IgD-negative memory B cell (primary cell): ENCODE results near the gene CENPX. TPM values are rescaled to one million over a fixed set of nuclear protein-coding genes. Genes with fewer than 3 reads are reported as not detected.

Experiments used
- H3K27ac Mint-ChIP-seq, 3 donors: one replicate each; pipeline ENCODE4 v1.8.0; 2020 to 2022; ENCODE audit warnings: mild to moderate bottlenecking in 3 of 3, mixed read lengths in 3 of 3, moderate library complexity in 1 of 3
- H3K27me3 Mint-ChIP-seq: one replicate; pipeline ENCODE4 v1.8.0; 2021; ENCODE audit warnings: mixed read lengths
- H3K36me3 Mint-ChIP-seq: one replicate; pipeline ENCODE4 v1.8.0; 2020; ENCODE audit warnings: mild to moderate bottlenecking, mixed read lengths
- H3K4me1 Mint-ChIP-seq, 3 donors: one replicate each; pipeline ENCODE4 v1.8.0; 2020 to 2022; ENCODE audit warnings: mixed read lengths in 3 of 3, mild to moderate bottlenecking in 1 of 3
- H3K4me3 Mint-ChIP-seq, 4 donors: one replicate each; pipeline ENCODE4 v1.8.0; 2020 to 2022; ENCODE audit warnings: mild to moderate bottlenecking in 4 of 4, mixed read lengths in 4 of 4, moderate library complexity in 3 of 4
- H3K9me3 Mint-ChIP-seq, 3 donors: one replicate each; pipeline ENCODE4 v1.8.0; 2020 to 2021; ENCODE audit warnings: mixed read lengths in 3 of 3, mild to moderate bottlenecking in 1 of 3
- polyA plus RNA-seq: library from polyadenylated mRNA; unstranded; fragments of 300-500 nt; fragmentation: Illumina TruSeq; gene quantifications from one replicate; pipeline ENCODE4 v1.2.3, GENCODE V29; 2021

CENPX gene
- polyA plus RNA-seq, 1 donor from 2014 or later = 47.7 TPM

GRCh38 chr17:82058855-82059249 is 36.2 kb upstream of the CENPX start:
- H3K27me3 Mint-ChIP-seq = no peaks in the 10 kb centered on the region
- no peak overlapping the region for H3K27ac Mint-ChIP-seq
- no peak overlapping the region for H3K4me3 Mint-ChIP-seq
- H3K9me3 Mint-ChIP-seq = no peaks in the 10 kb centered on the region
- H3K4me1 Mint-ChIP-seq = peaks cover 0 to 1% (median 0%) of the 10 kb centered on the region in 3 donors
- H3K36me3 Mint-ChIP-seq = no peaks in the 10 kb centered on the region

- no peak overlapping the region for H3K27ac Mint-ChIP-seq
- no peaks in the 10 kb centered on the region for H3K9me3 Mint-ChIP-seq
- no peaks in the 10 kb centered on the region for H3K27me3 Mint-ChIP-seq
- peak overlapping the region in 1 of 4 donors; percentile 57 for H3K4me3 Mint-ChIP-seq
- peaks cover 0 to 1% (median 0%) of the 10 kb centered on the region in 3 donors for H3K4me1 Mint-ChIP-seq
- no peaks in the 10 kb centered on the region for H3K36me3 Mint-ChIP-seq
Observed at GRCh38 chr17:82058230-82058854, 35.7 kb upstream of the CENPX start.

DNA sequence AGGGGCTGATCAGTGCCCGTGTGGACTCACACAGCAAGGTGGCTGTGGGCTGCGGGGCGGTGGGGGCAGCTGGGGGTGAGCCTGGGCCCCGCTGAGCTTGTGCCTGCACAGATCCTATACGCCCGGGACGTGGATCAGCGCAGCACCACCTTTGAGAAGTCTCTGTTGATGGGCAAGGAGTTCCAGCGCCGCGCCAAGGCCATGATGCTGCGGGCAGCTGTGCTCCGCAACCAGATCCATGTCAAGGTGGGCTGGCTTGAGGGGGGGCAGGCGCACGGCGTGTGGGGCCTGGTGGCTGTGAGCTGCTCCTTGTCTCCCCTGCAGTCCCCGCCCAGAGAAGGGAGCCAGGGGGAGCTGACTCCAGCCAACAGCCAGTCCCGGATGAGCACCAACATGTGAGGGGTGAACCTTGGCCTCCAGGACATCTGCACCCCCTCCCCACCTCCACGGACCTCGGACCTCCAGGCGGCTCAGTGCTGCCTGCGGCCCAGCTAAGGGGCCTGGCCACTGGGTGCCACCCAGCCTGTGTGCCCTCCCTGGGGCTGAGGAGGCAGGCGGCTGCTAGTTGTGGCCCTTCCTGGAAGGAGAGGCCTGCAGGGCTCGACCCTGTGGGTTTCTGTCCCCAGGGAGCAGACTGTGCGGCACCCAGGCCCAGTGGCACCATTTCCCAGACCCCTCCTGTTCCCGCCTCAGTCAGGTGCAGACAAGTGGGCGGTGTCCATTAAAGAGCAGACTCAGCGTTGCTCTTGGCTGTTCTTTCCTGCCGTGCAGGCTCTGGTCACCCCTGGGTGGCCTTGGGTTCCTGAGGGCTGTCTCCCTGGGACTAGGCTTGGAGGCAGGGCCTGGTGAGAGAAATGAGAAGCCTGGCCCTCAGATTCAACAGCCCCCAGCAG is 34.3 kb upstream of the CENPX start:
- Mint-ChIP-seq H3K4me3 (no peak overlapping the region), H3K36me3 (no peaks in the 10 kb centered on the region), H3K27ac (no peak overlapping the region)

GRCh38 chr17:82055965-82056728 is 33.5 kb upstream of the CENPX start:
- H3K4me1 Mint-ChIP-seq = peaks cover 0 to 5% (median 0%) of the 10 kb centered on the region in 3 donors
- H3K27me3 Mint-ChIP-seq = no peaks in the 10 kb centered on the region
- peak overlapping the region in 1 of 4 donors; percentile 17 for H3K4me3 Mint-ChIP-seq
- no peaks in the 10 kb centered on the region for H3K9me3 Mint-ChIP-seq
- no peak overlapping the region for H3K27ac Mint-ChIP-seq
- no peaks in the 10 kb centered on the region for H3K36me3 Mint-ChIP-seq

More for the DNA sequence above, 34.3 kb upstream of the CENPX start:
- Mint-ChIP-seq H3K4me1 (peaks cover 0 to 5% (median 0%) of the 10 kb centered on the region in 3 donors), H3K9me3 (no peaks in the 10 kb centered on the region), H3K27me3 (no peaks in the 10 kb centered on the region)

GRCh38 chr17:82055023-82055964 is 32.6 kb upstream of the CENPX start:
- Mint-ChIP-seq H3K4me1 (peaks cover 0 to 5% (median 3%) of the 10 kb centered on the region in 3 donors), H3K9me3 (no peaks in the 10 kb centered on the region), H3K36me3 (no peaks in the 10 kb centered on the region), H3K4me3 (peak overlapping the region in 1 of 4 donors; percentile 29), H3K27me3 (no peaks in the 10 kb centered on the region), H3K27ac (no peak overlapping the region)

GRCh38 chr17:82054351-82055022 is 31.8 kb upstream of the CENPX start:
- Mint-ChIP-seq H3K27ac (no peak overlapping the region), H3K27me3 (no peaks in the 10 kb centered on the region), H3K9me3 (no peaks in the 10 kb centered on the region), H3K36me3 (no peaks in the 10 kb centered on the region), H3K4me1 (peaks cover 0 to 5% (median 3%) of the 10 kb centered on the region in 3 donors), H3K4me3 (peak overlapping the region in 2 of 4 donors; percentile 54 to 75)

GRCh38 chr17:82053556-82054263 is 31.0 kb upstream of the CENPX start:
- Mint-ChIP-seq H3K27ac (peak overlapping the region in 1 of 3 donors; percentile 51), H3K9me3 (no peaks in the 10 kb centered on the region), H3K4me1 (peaks cover 0 to 5% (median 3%) of the 10 kb centered on the region in 3 donors), H3K36me3 (no peaks in the 10 kb centered on the region), H3K27me3 (no peaks in the 10 kb centered on the region), H3K4me3 (peak overlapping the region; percentile 75 to 84 (median 79))

DNA sequence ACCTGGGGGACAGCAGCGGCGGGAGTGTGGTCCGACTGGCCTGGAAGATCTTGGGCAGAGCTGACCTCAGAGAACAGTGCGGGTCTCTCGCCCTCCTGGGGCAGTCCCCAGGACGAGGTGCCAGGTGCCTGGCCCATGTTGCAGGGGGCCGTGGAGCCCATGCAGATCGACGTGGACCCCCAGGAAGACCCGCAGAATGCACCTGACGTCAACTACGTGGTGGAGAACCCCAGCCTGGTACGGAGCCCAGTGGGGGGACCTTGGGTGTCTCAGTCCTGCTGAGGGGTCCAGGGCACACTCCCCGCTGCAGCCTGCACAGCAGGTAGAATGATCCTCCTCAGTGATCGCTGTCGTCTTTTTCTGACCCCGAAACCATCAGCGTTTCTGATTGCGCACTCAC is 30.5 kb upstream of the CENPX start:
- Mint-ChIP-seq H3K4me1 (peaks cover 0 to 5% (median 3%) of the 10 kb centered on the region in 3 donors), H3K27me3 (no peaks in the 10 kb centered on the region), H3K4me3 (peak overlapping the region; percentile 75 to 84 (median 79)), H3K36me3 (no peaks in the 10 kb centered on the region), H3K27ac (peak overlapping the region in 1 of 3 donors; percentile 51), H3K9me3 (no peaks in the 10 kb centered on the region)

DNA sequence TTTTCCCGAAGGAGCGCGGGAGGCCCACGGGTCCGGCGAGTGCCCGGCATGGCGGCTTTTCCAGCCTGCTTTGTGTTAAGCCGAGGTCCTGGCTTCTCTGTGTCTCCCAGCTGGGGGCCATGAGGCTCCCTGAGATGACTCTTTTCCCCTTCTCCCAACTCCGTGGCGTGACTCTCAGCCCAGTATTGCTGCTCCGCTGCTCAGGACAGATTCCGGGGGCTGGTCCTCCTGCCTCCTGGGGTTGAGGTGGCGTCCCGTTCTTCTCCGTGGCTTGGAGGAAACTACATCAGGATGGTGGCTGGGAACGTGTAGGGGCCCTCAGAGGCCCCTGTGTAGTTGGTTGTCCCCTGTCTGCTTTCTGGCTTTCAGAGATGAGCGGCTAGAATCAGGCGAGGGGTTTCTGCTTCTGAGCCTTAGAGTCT is 30.0 kb upstream of the CENPX start:
- peaks cover 0 to 5% (median 3%) of the 10 kb centered on the region in 3 donors for H3K4me1 Mint-ChIP-seq
- H3K27me3 Mint-ChIP-seq = no peaks in the 10 kb centered on the region
- H3K9me3 Mint-ChIP-seq = no peaks in the 10 kb centered on the region
- no peaks in the 10 kb centered on the region for H3K36me3 Mint-ChIP-seq
- peak overlapping the region; percentile 75 to 84 (median 79) for H3K4me3 Mint-ChIP-seq
- H3K27ac Mint-ChIP-seq = no peak overlapping the region

GRCh38 chr17:82051776-82052637 is 29.3 kb upstream of the CENPX start, which contains the start of the genes GPS1 and RFNG:
TSS of gene GPS1 (plus strand) at chr17:82051898. CDS start at chr17:82051932, 34 bp downstream.
TSS of gene RFNG (minus strand) at chr17:82051811. CDS start at chr17:82051766, 45 bp downstream.
- H3K27ac Mint-ChIP-seq = peak within 1 kb of the TSS in 1 of 3 donors; percentile 82
- no peaks in the 10 kb centered on the region for H3K27me3 Mint-ChIP-seq
- H3K36me3 Mint-ChIP-seq = no peaks in the 10 kb centered on the region
- H3K4me1 Mint-ChIP-seq = peaks cover 0 to 5% (median 3%) of the 10 kb centered on the region in 3 donors
- peak within 1 kb of the TSS; percentile 75 to 91 (median 84) for H3K4me3 Mint-ChIP-seq
- H3K9me3 Mint-ChIP-seq = no peaks in the 10 kb centered on the region

DNA sequence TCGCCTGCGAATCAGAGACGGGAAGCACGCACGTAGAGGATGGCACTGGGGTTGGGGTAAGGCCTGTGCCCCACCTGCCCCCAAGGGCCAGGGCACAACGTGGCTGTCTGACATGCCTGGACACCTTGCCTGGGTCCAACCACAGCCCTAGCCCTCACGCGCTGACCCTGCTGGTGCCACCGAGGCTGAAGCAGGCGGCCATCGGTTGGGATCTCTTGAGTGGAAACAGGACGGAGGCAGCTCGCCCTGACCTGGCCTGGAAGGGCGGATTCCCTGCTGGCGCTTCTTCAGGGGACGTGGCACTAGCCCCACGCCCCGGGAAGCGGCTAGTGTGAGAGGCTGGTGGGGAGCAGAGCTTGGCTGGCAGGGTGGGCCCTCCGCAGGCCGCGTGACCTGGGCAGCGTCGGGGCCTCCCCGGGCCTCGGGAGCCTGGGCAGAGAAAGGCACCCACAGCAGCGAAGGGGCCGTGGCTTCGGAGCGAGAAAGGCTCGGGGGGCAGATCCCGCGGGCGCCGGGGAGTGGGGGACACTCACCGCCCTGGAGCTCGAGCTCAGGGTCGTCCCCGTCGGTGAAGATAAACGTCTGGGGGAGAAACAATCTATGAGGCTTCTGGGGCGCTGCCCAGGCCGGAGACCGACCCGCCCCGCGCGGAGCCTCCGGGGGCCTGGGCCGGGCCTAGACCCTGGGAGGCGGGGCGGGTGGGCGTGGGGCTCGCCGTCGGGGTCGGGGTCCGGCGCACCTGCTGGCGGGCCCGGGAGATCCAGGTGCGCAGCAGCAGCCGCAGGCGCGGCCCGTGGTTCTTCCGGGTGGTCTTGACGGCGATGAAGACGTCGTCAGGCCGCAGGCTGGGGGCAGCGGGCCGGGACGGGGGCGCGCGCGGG is 28.3 kb upstream of the CENPX start:
- Mint-ChIP-seq H3K36me3 (no peaks in the 10 kb centered on the region), H3K27ac (no peak overlapping the region), H3K4me3 (peak overlapping the region; percentile 55 to 87 (median 76)), H3K27me3 (no peaks in the 10 kb centered on the region), H3K9me3 (no peaks in the 10 kb centered on the region), H3K4me1 (peaks cover 0 to 5% (median 3%) of the 10 kb centered on the region in 3 donors)
